Testis (tissue), 3 donors: ENCODE results near the gene ARHGAP26. TPM values are rescaled to one million over a fixed set of nuclear protein-coding genes. Genes with fewer than 3 reads are reported as not detected.
A peak's percentile ranks its signal among the peaks of the same experiment; 100 is the strongest.

Source experiments
- DNase-seq: peaks from one replicate; pipeline ENCODE4 v3.0.0-alpha.2; 2019
- H3K27ac ChIP-seq, 2 donors: fragments of 200-600 bp; sonication (generic); one replicate each; pipeline ENCODE4 v1.5.1; 2019
- H3K27me3 ChIP-seq: fragments of 200-600 bp; sonication (generic); one replicate; pipeline ENCODE4 v1.5.1; 2019
- H3K36me3 ChIP-seq: fragments of 200-600 bp; sonication (generic); one replicate; pipeline ENCODE4 v1.5.1; 2017; ENCODE audit warnings: low read depth; ENCODE audit errors: missing control alignments
- H3K4me1 ChIP-seq: fragments of 200-600 bp; sonication (generic); one replicate; pipeline ENCODE4 v1.5.1; 2019
- H3K4me3 ChIP-seq, 2 donors: fragments of 200-600 bp; sonication (generic); one replicate each; pipeline ENCODE4 v1.5.1; 2017 to 2019
- H3K9me3 ChIP-seq: fragments of 200-600 bp; sonication (generic); one replicate; pipeline ENCODE4 v1.5.1; 2017
- POLR2A ChIP-seq: fragments of 450-650 bp; IDR thresholded peaks from one replicate; pipeline ENCODE4 v1.6.1; 2017; ENCODE audit warnings: antibody characterized with exemption, mild to moderate bottlenecking, moderate library complexity
- WGBS, 2 donors: methylation state at CpG; one replicate each; pipeline ENCODE4 v1.1.5; 2018; 5-methylcytosine and 5-hydroxymethylcytosine counted together
- intact Hi-C: fragments of 100-400 bp; cut with DNase I; formaldehyde crosslinking; loops from one replicate; pipeline ENCODE4 v1.15.1; 2023; ENCODE audit warnings: low total_unique reads
- polyA plus RNA-seq: library from polyadenylated mRNA; stranded (reverse); fragments of 350-450 nt; fragmentation: Illumina TruSeq; extraction: RNeasy Lipid Tissue Mini Kit (QIAGEN cat#74804); gene quantifications from one replicate; pipeline ENCODE4 v1.2.3, GENCODE V29; 2014; ENCODE audit warnings: low read depth, low replicate concordance; ENCODE audit not compliant: insufficient read depth
- total RNA-seq, 2 donors: library from RNA; depleted of rRNA; stranded (reverse); fragments of >200 nt; gene quantifications; one replicate each; pipeline ENCODE4 v1.2.3, GENCODE V29; 2016
- TF ChIP-seq, protein P1 (sequence below), 3 experiments: fragments of 450-650 bp in 2 of 3; fragments of 200-600 bp in 1 of 3; sonication (generic) in 1 of 3; IDR thresholded peaks; one replicate each; pipeline ENCODE4 v1.5.1; 2016 to 2019; ENCODE audit warnings: antibody characterized with exemption in 3 of 3, mild to moderate bottlenecking in 2 of 3, moderate library complexity in 1 of 3

The ARHGAP26 gene
- total and polyA plus RNA-seq, 3 donors from 2014 or later: 33.8 to 98.7 (median 95.7) TPM

DNA sequence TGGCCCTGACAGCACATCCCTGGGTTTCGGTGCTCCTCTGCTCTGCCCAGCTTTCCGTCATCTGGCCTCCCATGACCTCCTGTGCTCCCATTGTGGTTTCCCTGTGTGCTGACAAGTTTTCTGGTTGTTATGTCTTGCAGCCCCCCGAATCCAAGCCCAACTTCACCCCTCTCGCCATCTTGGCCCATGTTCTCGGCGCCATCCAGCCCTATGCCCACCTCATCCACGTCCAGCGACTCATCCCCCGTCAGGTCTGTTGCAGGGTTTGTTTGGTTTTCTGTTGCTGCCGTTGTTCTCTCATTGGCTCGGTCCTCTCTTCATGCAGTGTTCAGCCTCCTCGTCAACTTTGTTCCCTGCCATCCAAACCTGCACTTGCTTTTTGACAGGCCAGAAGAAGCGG is 436.9 kb downstream of the ARHGAP26 start:
- WGBS, 2 donors: 92 to 95% methylated on average over 13 of the region's 13 CpGs
- intact Hi-C loops: no loop called here
- H3K27ac ChIP-seq: no peak overlapping the region
- DNase-seq: no peak
- TF ChIP-seq, protein P1, sequence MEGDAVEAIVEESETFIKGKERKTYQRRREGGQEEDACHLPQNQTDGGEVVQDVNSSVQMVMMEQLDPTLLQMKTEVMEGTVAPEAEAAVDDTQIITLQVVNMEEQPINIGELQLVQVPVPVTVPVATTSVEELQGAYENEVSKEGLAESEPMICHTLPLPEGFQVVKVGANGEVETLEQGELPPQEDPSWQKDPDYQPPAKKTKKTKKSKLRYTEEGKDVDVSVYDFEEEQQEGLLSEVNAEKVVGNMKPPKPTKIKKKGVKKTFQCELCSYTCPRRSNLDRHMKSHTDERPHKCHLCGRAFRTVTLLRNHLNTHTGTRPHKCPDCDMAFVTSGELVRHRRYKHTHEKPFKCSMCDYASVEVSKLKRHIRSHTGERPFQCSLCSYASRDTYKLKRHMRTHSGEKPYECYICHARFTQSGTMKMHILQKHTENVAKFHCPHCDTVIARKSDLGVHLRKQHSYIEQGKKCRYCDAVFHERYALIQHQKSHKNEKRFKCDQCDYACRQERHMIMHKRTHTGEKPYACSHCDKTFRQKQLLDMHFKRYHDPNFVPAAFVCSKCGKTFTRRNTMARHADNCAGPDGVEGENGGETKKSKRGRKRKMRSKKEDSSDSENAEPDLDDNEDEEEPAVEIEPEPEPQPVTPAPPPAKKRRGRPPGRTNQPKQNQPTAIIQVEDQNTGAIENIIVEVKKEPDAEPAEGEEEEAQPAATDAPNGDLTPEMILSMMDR (IDR thresholded peaks at IDR 0.05): no peak
- no peak for TF ChIP-seq POLR2A
- H3K27me3 ChIP-seq: no peaks in the 10 kb centered on the region
- H3K4me3 ChIP-seq: no peak overlapping the region
- no peaks in the 10 kb centered on the region for H3K36me3 ChIP-seq
- H3K4me1 ChIP-seq: no peaks in the 10 kb centered on the region
- no peaks in the 10 kb centered on the region for H3K9me3 ChIP-seq

DNA sequence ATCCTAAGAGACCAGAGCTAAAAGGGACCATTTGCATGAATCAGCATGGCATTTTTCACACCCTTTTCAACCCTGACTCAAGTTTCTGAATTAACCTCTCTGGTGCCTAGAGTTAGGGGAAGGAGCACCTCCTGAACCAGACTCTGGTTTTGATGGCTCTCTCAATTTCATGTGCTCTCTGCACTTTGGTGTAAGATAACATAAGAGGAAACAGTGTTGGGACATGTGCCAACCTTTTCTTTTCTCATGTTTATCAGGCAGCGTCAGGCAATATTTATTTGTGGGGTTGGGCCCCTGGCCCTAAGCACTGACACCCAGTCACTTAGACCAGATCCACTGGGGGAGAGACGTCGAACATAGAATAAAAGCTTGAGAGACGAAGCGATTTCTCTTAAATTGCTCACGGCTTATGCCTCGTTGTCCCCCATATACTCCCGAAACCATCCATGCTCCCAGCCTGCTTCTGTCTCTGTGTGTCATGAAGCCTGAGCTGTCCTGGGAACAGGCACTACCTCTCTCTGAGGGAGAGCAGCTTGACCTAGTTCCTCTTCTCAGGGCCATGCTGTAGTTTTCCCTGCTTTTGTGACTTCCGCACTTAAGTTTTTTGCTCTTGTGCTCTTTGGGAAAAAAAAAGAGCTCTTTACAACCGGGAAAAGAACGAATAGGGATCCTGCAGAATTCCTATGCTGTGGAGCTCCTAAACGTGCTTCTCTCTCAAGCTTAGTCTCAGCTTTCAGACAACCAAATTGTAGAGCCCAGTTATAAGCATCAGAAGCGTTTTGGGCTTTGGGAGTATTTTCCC is 437.6 kb downstream of the ARHGAP26 start:
- peak; percentile 22 for DNase-seq
- Histone ChIP-seq H3K36me3 (no peaks in the 10 kb centered on the region), H3K9me3 (no peaks in the 10 kb centered on the region), H3K27me3 (no peaks in the 10 kb centered on the region), H3K27ac (peak overlapping the region in 1 of 2 donors; percentile 46), H3K4me3 (no peak overlapping the region), H3K4me1 (no peaks in the 10 kb centered on the region)
- intact Hi-C loops: no loop called here
- TF ChIP-seq, protein P1 (IDR thresholded peaks at IDR 0.05): no peak
- 58 to 61% methylated on average over 13 of the region's 13 CpGs for WGBS, 2 donors

DNA sequence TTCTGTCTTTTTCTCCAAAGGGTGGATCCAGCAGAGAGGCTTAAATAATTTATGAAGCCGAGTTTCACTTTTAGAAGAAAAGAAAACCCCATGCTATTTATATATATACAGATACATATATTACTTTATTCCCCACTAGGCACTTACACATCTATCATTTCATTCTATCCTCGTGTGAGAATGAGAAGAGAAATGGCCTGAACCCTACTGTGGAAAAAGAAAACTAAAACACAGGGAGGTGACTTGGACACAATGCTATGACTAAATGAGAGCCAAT is 438.1 kb downstream of the ARHGAP26 start:
- no peak overlapping the region for H3K4me3 ChIP-seq
- TF ChIP-seq, protein P1 (IDR thresholded peaks at IDR 0.05): no peak
- TF ChIP-seq POLR2A: no peak
- intact Hi-C loops: no loop called here
- 43 to 53% methylated on average over 2 of the region's 2 CpGs for WGBS, 2 donors
- DNase-seq: no peak
- H3K36me3 ChIP-seq: no peaks in the 10 kb centered on the region
- H3K27ac ChIP-seq: peak overlapping the region in 1 of 2 donors; percentile 46
- H3K27me3 ChIP-seq: no peaks in the 10 kb centered on the region
- no peaks in the 10 kb centered on the region for H3K4me1 ChIP-seq
- H3K9me3 ChIP-seq: no peaks in the 10 kb centered on the region

DNA sequence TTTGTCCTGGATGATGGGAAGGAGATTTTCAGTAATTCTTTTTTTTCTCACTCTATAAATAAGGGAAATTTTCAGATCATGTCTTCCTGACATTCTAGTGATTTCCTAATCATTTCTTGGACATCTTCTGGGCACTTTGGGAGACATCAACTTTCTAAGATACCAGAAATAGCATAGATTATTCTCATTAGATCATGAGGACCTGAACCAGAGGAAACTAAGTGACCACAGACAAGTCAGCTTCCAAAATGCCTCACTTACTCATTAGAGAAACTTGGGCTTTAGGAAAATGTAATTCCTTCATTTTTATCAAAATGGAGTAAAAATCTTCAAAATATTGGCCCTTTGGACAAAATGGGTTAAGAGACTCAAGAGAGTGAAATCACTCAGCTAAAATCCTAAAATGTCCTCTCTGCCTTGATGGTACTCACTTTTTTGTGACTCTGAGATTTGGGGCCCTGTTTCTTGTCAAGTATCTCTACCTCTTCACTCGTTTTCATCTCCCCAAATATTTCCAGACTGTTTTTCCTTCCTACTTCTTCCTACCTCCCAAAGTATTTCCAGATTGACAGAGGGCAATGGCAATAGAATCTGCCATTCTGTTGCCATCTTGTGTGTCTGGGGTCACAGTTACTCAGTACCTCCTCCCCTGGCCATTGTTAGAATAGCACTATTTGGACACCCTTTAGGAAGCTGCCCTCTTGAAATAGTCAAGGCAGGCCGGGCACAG is 438.8 kb downstream of the ARHGAP26 start:
- intact Hi-C loops: no loop called here
- H3K27ac ChIP-seq: peak overlapping the region in 1 of 2 donors; percentile 46
- peaks cover 4% of the 10 kb centered on the region for H3K4me1 ChIP-seq
- H3K9me3 ChIP-seq: no peaks in the 10 kb centered on the region
- H3K4me3 ChIP-seq: no peak overlapping the region
- no peak for TF ChIP-seq POLR2A
- TF ChIP-seq, protein P1 (IDR thresholded peaks at IDR 0.05): no peak
- H3K36me3 ChIP-seq: no peaks in the 10 kb centered on the region
- H3K27me3 ChIP-seq: no peaks in the 10 kb centered on the region
- 87 to 90% methylated on average over 2 of the region's 2 CpGs for WGBS, 2 donors
- no peak for DNase-seq
